Measurements from ENCODE around the gene ATP6V0C.

- TF ChIP-seq CTCF (IDR thresholded peaks at IDR 0.05): no peak
- no peak for TF ChIP-seq POLR2A (IDR thresholded peaks at IDR 0.05)
- no peak for TF ChIP-seq POLR2AphosphoS5 (IDR thresholded peaks at IDR 0.05)
Measured at GRCh38 chr16:2485811-2486507, 27.8 kb upstream of the ATP6V0C start.

All from breast epithelium (tissue), 3 donors.